Bone marrow (tissue), 2 donors: ENCODE data around the gene ST8SIA6.
"Not testable (repeated sequence)": the region's sequence is repeated elsewhere in the genome, so short reads cannot be mapped to it uniquely, and the experiment has no call there.

Experiments
- DNase-seq, 2 donors: peaks; one replicate each; lab custom pipeline; 2025; lab: John Stamatoyannopoulos, UW

Gene ST8SIA6

DNA sequence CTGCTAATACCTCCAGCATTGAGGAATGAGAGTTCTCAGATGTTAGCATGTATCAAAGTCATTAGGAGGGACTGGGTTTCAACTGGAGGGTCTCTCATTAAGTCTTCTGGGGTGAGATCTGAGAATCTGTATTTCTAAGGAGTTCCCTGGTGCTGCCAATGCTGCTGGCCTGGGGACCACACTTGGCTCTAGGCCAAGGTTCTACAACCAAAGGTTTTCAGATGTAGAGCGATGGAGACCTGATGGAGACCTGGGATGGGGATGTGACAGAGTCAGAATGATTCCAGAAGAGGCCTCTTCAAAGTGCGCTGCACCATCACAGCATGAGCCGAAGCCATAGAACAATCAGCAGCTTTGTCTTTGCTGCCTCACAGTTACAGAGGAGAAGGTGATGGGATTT lies 27.2 kb downstream of the ST8SIA6 start:
- DNase-seq: no peak

DNA sequence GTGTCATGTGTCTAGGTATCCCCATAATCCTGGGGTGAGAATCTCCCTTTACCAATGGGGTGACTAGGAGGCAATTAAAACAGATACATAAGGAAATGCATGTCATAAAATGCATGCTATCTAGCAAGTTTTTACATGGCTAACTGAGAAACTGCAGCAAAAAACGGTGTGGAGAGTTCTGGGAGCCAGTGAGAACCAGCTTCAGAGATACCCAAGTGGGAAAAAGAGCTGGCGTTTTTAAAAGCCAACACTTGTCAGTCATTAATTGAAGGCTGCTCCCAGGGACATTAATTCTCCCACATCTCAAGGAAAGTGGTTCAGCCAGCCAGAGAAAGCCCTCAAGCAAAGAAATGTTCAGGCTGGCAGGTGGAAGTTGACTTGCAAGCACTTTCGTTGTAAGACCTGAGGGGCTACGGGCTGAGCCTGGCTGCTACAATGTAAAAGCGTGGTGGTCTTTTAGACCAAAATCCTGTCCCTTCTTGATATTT lies 28.1 kb downstream of the ST8SIA6 start:
- no peak for DNase-seq

DNA sequence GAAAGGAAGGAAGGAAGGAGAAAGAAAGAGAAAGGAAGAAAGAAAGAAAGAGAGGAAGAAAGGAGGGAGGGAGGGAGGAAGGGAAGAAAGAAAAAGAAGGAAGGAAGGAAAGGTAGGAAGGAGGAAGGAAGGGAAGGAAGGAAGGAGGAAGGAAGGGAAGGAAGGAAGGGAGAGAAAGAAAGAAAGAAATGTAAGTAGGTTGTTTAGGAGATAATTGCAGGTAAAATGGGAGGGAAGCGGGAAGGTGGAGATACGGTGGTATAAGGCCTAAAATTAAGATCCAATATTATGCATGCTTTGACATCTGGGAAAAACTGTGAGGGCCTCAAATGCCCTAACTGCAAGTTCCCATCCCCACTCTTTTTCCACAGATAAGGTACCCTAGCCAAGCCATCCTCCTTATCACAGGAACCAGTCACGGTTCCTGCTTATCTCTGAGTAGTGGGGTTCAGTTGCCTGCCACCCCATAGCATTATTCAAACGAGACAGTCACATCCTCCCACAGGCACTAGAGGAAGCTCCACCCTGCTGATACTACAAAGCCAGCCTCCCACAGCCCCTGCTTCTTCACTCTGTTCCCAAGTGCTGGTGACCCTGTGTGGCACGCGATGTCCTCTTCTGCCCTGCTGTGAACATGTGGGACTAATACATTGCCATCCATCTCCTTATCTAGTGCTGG lies 28.7 kb downstream of the ST8SIA6 start:
- DNase-seq: peak in 1 of 2 donors; percentile 93

DNA sequence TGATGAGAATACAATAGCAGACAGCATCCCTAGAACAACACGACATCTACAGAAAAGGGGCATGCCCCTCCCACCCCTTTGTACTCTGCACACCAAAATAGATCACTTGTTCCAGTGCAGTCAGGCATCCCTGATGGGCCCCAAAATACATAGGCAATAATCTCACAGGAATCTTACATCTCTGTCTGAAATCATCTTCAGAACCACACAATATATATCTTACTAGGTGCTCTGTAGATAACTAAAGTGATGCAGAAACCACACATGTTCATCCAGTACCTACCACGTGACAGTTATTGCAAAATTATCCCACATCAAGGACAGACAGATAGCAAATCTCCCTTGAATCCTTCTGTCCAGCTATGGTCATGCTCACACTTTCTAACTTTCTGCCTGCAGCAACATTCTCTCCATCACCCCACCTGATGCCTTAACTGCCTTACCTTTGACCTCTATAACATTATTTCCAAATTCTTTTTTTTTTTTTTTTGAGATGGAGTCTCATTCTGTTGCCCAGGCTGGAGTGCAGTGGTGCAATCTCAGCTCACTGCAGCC lies 30.7 kb downstream of the ST8SIA6 start:
- DNase-seq: no peak

DNA sequence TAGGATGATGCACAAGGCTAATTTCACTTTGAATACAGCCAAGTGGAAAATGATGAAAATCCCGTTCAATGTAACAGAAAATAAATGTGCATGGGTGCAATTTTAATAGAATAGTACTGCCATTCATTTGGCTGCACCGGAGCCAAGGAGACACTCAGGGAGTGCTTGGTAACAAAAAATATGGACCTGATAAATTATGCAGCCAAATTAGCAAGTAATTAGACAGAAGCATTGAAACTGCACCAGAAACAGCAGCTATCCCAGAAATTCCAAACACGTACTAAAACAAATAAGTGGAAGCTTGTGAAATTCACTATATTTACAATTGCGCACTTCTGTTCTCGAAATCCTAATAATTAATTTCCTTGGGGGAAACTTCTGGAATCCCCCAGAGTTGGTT lies 31.5 kb downstream of the ST8SIA6 start:
- DNase-seq: no peak

DNA sequence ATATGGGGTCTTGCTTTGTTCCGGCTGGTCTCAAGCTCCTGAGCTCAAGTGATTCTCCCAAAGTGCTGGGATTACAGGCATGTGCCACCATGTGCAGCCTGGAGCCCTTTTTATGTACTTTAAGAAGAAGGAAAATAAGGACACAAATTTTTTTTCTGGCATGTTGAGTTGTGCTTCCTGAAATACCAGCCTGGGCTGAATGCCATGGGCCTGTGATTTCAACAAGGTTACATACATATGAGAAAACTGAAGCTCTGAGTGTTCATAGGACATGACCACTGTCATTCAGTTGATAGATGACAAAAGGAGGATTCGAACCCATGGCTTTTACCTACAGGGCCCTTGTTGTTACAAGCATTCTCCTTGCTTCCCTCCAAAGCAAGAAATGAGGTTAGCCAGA lies 36.1 kb downstream of the ST8SIA6 start:
- no peak for DNase-seq

DNA sequence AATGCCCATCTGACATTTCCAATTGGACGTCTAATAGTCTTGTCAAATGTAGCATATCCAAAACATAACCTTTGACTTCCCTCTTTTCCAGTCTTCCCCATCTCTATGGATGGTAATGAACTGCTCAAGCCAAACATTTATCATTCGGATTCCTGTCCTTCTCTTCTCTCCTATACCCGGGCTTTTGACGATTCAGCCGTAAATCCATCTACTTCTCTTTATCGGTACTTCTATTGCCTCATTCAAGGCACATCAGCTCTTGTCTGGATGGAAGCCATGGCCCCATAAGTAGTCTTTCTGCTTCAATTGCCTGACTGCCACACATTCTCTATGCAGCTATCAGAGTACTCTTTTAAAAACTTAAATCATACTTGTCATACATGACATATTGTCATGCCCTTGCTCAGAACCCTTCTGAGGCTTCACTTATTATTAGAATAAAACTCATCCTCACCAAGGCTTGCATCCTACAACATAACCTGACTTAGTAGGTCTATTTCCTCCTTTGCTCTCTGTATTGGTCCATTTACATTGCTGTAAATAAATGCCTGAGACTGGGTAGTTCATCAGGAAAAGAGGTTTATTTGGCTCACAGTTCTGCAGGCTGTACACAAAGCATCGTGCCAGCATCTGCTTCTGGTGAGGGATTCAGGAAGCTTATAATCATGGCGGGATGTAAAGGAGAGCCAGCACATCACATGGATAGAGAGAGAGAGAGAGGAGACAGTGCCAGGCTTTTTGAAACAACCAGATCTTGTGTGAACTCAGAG lies 37.8 kb downstream of the ST8SIA6 start:
- DNase-seq: no peak

DNA sequence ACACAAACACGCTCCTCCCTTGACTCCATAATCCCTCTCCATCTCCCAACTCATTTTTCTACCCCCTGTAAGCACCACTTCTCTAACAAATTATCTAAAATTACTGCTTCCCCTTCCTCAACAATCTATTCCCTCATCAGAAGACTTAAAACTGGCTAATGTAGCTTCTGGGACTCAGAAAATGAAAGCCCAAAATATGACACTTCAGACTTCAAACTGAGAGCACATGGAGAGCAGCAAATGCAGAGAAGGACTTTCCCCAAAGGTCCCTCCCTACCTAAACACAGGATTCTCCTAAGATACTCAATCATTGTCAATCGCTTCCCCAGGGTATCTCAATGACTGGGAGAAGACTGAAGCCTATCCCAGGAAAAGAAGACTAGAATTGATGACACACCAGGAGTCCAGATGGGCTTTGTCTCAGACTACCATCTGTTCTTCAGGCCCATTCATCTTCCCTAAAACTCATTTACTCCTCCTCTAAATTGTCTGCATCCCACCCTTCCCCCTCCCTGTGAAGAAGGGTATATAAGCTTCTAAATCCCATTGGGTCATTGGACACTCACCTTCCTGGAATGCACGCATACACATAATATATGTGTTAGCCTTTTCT lies 39.2 kb downstream of the ST8SIA6 start:
- no peak for DNase-seq

DNA sequence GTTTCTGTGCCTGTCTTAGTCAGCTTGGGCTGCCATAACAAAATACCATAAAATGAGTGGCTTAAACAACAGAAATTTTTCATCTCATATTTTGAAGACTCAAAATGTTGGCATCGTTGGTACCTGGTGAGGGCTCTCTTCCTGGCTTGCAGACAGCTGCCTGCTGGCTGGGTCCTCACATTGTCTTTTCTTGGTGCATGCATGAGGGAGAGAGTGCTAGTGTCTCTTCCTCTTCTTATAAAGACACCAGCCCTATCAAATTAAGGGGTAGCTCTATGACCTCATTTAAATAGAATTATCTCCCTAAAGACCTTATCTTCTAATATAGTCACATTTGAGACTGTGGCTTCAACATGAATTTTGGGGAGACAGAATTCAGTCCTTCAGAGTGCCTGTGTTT lies 39.9 kb downstream of the ST8SIA6 start:
- DNase-seq: no peak

DNA sequence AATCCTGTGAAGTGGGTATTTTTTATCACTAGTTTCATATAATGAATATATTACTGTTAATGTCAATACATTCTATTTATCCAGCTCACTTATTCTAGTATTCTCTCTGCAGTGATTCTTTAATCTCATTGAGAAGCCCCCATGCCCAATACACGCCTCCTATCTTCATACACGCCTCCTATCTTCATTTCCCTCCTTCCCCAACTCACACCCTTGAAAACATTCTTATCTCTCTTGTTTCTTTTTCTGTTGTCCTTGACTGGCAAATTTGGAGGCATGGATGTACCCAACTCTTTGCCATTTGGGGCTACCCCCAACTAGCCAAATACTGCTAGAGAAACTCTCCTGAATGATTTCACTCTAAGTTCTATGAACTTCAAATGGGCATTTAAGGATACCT lies 40.5 kb downstream of the ST8SIA6 start:
- DNase-seq: no peak

DNA sequence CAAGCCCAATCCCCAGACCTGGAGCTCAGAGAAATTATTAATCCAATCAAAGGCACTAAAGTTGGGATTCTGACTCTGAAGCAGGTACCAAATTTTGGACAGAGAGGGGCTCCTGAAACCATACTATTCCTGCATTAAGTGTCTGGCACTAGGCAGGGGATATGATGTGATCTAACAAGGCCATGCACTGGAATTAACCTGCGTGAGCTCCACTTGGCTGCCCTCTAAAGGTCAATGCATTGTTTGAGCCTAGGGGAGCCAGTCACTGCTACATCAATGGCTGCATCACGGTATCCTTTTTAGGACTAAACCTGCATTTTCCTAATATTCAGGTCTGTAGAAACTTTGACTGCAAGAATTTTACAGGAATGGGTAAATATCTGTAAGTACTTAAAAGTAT lies 42.1 kb downstream of the ST8SIA6 start:
- no peak for DNase-seq

DNA sequence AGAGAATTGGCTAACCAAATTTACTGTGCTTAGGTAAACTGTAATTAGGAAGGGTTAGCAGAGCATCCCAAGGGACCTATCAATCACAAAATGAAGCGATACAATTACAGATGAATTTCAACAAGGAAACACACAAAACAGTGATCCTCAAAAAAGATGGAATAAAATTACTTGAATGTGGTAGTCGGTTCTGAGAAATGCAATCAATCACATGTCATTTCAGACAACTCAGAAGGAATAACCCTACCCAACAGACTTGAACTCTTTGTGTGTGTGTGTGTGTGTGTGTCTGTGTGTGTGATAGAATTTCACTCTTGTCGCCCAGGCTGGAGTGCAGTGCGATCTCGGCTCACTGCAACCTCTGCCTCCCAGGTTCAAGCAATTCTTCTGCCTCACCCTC lies 43.5 kb downstream of the ST8SIA6 start:
- DNase-seq: no peak

DNA sequence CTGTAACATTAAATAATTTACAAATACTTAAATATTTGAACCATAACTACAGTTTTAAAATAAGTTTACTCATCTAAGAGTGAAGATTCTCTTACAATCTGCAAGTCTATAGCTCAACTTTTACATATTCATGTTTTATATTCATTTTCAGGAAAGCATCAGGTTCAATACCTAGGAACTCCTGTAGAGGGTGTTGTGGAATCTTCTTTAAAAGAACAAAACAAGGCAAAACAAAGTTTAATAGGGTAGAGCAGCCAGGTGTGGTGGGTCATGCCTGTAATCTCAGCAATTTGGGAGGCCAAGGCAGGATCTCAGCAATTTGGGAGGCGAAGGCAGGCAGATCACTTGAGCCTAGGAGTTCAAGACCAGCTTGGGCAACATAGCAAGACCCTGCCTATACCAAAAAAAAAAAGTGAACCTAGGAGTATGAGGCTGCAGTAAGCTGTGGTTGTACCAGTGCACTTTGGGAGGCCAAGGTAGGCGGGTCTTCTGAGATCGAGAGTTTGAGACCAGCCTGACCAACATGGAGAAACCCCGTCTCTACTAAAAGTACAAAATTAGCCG lies 45.1 kb downstream of the ST8SIA6 start:
- DNase-seq: peak in 1 of 2 donors; percentile 39

DNA sequence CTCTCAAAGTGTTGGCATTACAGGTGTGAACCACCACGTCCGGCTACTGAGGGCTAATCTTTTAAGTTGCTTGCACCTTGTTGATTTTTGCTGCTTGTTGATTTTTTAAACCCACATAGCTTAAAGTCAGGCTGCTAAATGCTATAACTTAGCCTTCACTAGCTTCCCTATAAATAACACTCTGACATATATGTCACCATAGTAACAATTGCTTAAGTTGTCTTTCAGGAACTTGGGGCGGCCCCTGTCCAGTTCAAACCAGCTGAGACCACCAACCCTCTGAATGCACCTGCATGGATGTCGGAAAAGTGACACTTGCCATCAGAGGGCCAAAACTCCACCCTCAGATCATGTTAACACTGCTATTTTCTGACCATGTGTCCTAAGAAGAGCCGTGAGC lies 47.3 kb downstream of the ST8SIA6 start:
- DNase-seq: no peak

DNA sequence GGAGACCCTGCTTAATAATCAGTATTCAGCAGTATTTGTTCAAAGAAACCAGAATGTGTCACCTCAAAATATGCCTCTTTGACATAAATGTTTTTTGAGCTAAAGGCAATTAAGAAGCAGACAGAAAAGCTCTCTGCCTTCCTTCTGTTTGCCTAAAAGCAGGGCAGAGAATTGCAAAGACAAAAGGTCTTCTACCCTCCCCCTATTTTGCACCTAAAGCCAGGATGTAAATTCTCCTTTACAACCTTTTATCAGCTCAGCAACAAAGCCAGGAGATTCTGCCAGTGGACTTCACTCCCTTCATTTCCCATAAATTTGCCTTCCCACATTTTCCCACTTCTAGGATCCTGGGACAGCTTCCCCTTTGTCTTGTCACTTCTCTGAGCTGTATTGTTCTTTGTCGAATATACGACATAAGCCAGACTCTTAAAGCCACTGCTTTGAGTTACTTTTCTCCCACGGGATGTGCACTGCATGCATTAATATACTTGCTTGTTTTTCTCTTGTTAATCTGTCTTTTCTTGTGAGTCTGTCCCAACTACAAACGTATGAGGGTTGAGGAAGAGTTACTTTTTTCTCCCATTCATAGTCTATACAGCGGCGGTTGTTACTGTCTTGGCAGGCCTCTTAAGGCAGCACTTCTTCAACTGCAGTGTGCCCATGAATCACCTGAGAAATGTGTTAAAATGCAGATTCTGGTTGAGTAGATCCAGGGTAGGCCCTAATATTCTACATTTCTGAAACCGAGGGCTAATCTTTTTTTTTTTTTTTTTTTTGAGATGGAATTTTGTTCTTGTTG lies 48.2 kb downstream of the ST8SIA6 start:
- no peak for DNase-seq

DNA sequence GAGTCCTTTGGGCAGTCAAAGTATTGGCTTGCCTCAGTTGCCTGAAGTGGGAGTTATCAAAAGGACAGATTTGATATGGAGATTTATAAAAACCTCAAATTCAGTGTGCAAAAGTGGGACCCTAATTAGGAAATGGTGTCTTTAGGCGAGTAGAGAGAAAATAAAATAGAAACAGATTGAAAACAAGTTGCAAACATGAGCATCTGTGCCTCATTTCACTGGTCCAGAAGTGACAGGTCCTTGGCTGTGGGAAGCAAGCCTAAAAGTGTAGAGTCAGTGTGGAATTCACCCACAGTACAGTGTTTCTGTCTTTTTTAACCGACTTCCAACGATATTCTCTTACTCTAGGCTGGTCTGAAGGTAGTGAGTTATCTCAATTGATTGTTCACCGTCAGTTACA lies 51.2 kb downstream of the ST8SIA6 start:
- DNase-seq: no peak

DNA sequence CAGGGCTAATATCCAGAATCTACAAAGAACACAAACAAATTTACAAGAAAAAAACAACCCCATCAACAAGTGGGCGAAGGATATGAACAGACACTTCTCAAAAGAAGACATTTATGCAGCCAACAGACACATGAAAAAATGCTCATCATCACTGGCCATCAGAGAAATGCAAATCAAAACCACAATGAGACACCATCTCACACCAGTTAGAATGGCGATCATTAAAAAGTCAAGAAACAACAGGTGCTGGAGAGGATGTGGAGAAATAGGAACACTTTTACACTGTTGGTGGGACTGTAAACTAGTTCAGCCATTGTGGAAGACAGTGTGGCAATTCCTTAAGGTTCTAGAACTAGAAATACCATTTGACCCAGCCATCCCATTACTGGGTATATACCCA lies 52.4 kb downstream of the ST8SIA6 start:
- DNase-seq: not testable (repeated sequence)

DNA sequence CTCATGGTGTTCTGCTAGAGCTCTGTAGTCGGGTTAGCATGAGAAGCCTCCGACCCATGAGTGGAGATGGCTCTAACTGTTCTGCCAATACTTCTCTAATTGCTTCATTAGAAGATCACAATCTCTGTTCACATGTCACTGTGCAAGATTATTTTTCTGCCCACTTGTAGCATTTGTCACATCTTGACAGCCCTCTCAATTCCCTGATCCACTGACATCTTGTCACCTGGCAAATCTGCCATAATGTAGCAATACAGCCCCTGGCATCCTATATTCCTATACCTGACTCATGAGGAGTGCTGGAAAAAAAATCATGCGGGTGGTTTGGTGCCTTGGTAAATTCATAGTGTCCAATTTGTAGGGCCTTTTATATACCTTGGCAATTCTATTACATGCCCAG lies 58.4 kb downstream of the ST8SIA6 start:
- DNase-seq: no peak

DNA sequence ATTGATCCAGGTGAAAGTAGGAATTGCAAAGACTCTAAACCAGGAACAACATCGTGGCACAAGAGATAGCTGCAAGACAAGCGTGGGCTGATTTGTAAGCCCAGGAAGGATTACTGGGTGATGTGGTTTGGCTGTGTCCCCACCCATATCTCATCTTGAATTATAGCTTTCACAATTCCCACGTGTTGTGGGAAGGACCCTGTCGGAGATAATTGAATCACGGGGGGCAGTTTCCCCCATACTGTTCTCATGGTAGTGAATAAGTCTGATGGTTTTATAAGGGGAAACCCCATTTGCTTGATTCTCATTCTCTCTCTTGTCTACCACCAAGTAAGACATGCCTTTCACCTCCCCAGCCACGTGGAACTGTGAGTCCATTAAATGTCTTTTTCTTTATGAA lies 59.5 kb downstream of the ST8SIA6 start:
- no peak for DNase-seq

DNA sequence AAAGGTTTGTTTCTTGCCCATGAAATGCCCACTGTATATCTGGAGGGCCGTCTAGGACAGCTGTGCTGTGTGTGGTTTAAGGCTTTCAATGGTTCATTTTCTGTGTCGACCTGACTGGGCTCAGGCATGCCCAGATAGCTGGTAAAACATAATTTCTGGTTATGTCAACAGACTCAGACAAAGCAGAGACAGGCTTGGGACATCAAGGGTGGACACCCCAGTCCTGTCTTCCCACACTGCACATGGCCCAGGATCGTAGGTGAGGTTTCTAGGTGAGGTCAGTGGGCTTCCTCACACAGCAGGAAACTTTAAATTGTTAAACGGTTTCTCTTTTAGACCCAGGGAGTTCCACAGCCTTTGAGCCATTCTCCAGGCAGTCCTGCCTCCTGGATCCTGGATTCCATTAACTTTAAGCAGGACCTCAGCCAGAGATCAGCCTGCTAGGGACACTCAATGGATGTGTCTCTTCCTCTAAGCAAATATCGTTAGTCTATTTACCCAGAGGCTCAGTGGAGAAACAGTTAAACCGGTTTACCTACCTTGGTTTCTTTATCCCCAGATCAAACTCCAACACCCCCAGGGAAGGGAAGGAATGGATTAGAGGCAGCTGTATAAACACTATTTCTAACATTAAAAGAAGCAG lies 66.4 kb downstream of the ST8SIA6 start:
- DNase-seq: no peak

DNA sequence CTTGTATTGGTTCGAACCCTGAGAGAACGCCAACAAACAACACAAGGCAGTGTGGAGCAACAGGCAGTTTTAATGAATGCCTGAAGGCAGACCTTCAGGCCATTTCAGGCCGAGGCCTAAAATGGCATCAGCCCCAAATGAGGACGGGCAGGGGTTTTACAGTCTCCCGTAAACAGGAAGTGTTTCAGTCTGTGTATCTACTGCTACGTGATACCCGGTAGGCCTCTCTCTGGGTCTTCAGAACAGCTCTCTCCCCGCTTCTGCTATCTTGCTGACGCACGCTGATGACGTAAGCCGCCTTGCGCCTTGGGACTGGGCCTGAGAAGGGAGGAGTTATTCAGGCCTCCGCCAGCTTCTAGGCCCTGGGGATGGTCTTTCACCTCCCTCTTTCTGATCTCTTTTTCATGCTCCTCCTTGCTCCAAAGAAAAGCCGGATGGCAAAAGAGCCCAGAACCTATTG lies 67.7 kb downstream of the ST8SIA6 start:
- no peak for DNase-seq
